TTC549 (cell line): ENCODE data around the gene CCDC85A.

Experiments
- FAIRE-seq: peaks from 2 replicates; lab custom pipeline; 2012; peaks lifted over from hg19 to GRCh38; lab: Jason Lieb, UNC

CCDC85A gene

GRCh38 chr2:56309626-56310170 is 125.9 kb downstream of the CCDC85A start:
- FAIRE-seq = no peak

GRCh38 chr2:56313500-56313921 is 129.7 kb downstream of the CCDC85A start:
- no peak for FAIRE-seq

- FAIRE-seq = no peak
Observed at GRCh38 chr2:56314371-56314770, 130.6 kb downstream of the CCDC85A start.

GRCh38 chr2:56314796-56315195 is 131.0 kb downstream of the CCDC85A start:
- FAIRE-seq = no peak

GRCh38 chr2:56315376-56315775 is 131.6 kb downstream of the CCDC85A start:
- no peak for FAIRE-seq

- no peak for FAIRE-seq
Observed at GRCh38 chr2:56316011-56316410, 132.2 kb downstream of the CCDC85A start.

- FAIRE-seq = no peak
Observed at GRCh38 chr2:56318147-56318546, 134.4 kb downstream of the CCDC85A start.

GRCh38 chr2:56325661-56326345 is 142.0 kb downstream of the CCDC85A start:
- no peak for FAIRE-seq

GRCh38 chr2:56326346-56326741 is 142.6 kb downstream of the CCDC85A start:
- no peak for FAIRE-seq

GRCh38 chr2:56331810-56332209 is 148.0 kb downstream of the CCDC85A start:
- no peak for FAIRE-seq

- FAIRE-seq = no peak
Observed at GRCh38 chr2:56333812-56334485, 150.2 kb downstream of the CCDC85A start.

GRCh38 chr2:56334622-56335021 is 150.8 kb downstream of the CCDC85A start:
- FAIRE-seq = no peak

- FAIRE-seq = no peak
Observed at GRCh38 chr2:56335101-56335500, 151.3 kb downstream of the CCDC85A start.

GRCh38 chr2:56337342-56337741 is 153.6 kb downstream of the CCDC85A start:
- FAIRE-seq = no peak

- FAIRE-seq = no peak
Observed at GRCh38 chr2:56338232-56338631, 154.4 kb downstream of the CCDC85A start.

GRCh38 chr2:56344771-56345170 is 161.0 kb downstream of the CCDC85A start:
- no peak for FAIRE-seq

GRCh38 chr2:56347881-56348280 is 164.1 kb downstream of the CCDC85A start:
- no peak for FAIRE-seq

GRCh38 chr2:56348392-56349210 is 164.8 kb downstream of the CCDC85A start:
- FAIRE-seq = no peak

GRCh38 chr2:56357655-56358295 is 174.0 kb downstream of the CCDC85A start:
- FAIRE-seq = no peak

- no peak for FAIRE-seq
Observed at GRCh38 chr2:56361844-56362243, 178.1 kb downstream of the CCDC85A start.

GRCh38 chr2:56364902-56365301 is 181.1 kb downstream of the CCDC85A start:
- no peak for FAIRE-seq

- no peak for FAIRE-seq
Observed at GRCh38 chr2:56369316-56369715, 185.5 kb downstream of the CCDC85A start.
